ENCODE data around the gene ADGRD1. TPM values are rescaled to one million over a fixed set of nuclear protein-coding genes. Genes with fewer than 3 reads are reported as not detected.

ADGRD1 gene
- total and polyA plus RNA-seq, 8 donors: 25.6 to 167 (median 33.4) TPM

- H3K4me1 ChIP-seq: peaks cover 0 to 8% of the 10 kb centered on the region in 2 donors
- H3K36me3 ChIP-seq: peaks cover 0 to 5% of the 10 kb centered on the region in 2 donors
- TF ChIP-seq CTCF (IDR thresholded peaks at IDR 0.05): no peak
- intact Hi-C loops (cut with DNase I): no loop called here
- ATAC-seq (no peak), DNase-seq (peak in 1 of 4 donors; percentile 77)
- no peaks in the 10 kb centered on the region for H3K9me3 ChIP-seq
- H3K27ac ChIP-seq: no peak overlapping the region
- H3K27me3 ChIP-seq: no peaks in the 10 kb centered on the region
- H3K4me3 ChIP-seq: no peak overlapping the region
Measured at GRCh38 chr12:131042834-131043245, 89.1 kb downstream of the ADGRD1 start.

DNA sequence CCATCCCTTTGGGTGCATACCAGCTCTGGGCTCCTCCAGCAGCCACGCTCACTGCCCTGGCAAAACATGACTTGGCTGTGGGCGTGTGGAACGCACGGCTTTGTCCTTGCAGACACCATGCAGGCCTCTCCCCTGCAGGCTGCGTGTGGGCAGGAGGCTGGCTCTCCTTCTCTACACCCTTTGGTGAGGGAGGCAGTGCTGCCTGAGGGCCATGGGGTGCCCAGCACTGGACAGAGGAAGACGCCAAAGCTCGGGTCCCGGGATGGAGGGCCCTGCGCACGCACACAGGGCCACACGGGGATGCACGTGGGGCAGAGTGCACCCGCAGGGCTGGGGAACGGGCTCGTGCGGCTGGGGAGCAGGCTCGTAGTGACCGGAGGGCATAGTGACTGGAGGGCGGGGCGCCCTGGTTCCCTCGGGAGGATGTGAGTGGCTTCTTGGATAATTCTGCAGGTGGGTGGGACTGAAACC, 89.7 kb downstream of the ADGRD1 start:
- Histone ChIP-seq H3K27ac (no peak overlapping the region), H3K36me3 (peaks cover 0 to 5% of the 10 kb centered on the region in 2 donors), H3K27me3 (no peaks in the 10 kb centered on the region), H3K9me3 (no peaks in the 10 kb centered on the region), H3K4me1 (peaks cover 0 to 8% of the 10 kb centered on the region in 2 donors), H3K4me3 (no peak overlapping the region)
- TF ChIP-seq CTCF (IDR thresholded peaks at IDR 0.05): no peak
- intact Hi-C loops (cut with DNase I): no loop called here
- DNase-seq: peak in 1 of 4 donors; percentile 66
- no peak for ATAC-seq

DNA sequence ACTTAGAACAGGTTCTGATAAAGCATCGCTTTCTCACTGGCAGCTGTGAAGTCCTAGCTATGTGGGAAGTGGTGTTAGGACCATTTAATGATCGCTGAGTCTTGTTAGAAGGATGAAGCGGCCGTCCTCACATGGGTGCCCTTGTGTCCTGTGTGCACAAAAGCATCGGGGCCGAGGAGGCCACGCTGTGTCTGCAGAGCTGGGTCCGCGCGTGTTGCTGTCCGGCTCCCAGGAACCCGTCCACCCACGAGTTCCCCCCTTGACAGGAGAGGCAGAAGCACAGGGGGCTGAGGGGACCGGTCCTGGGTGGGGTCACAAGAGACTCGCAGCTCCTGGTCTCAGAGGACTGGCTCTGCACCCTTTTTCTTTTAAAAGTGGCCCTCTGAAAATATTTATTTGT, 90.4 kb downstream of the ADGRD1 start:
- intact Hi-C loops (cut with DNase I): no loop called here
- peaks cover 0 to 8% of the 10 kb centered on the region in 2 donors for H3K4me1 ChIP-seq
- no peak overlapping the region for H3K4me3 ChIP-seq
- peak in 1 of 4 donors; percentile 60 for DNase-seq
- H3K9me3 ChIP-seq: no peaks in the 10 kb centered on the region
- no peak overlapping the region for H3K27ac ChIP-seq
- no peak for ATAC-seq
- TF ChIP-seq CTCF (IDR thresholded peaks at IDR 0.05): no peak
- peaks cover 0 to 5% of the 10 kb centered on the region in 2 donors for H3K36me3 ChIP-seq
- H3K27me3 ChIP-seq: no peaks in the 10 kb centered on the region

DNA sequence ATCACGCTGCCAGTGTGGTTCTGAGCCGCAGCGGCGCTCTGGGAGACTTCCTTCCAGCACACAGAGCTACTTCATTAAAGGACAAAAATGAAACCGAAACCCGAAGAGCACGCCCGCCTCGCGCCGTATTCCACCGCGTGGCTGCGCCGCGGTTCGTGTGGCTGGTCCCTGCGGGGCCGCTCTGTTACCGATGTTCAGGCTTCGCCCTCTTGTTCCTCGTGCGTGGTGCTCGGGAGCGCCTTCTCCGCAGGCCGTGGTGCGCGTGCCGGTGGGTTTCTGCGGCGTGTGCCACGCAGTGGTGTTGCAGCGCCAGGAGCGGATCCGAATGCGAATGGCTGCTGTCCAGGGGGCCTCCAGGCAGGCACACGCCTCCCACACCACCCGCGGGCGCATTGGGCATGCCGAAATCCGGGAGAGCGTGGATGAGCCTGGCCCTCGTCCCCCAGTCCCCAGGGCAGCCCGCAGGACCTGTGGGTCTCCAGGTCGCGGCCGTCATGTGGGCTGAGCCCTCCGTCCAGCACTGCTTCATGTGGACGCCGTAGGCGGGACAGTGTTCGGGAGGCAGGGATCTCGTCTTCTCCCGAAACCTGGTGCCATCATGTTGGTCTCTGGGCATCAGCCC, 91.2 kb downstream of the ADGRD1 start:
- no peak for TF ChIP-seq CTCF (IDR thresholded peaks at IDR 0.05)
- DNase-seq (peak in 2 of 4 donors; percentile 32 to 78), ATAC-seq (no peak)

GRCh38 chr12:131045705-131046460, 92.2 kb downstream of the ADGRD1 start:
- intact Hi-C loops (cut with DNase I): no loop called here
- peak in 2 of 4 donors; percentile 16 to 58 for DNase-seq
- no peak for ATAC-seq
- no peak overlapping the region for H3K27ac ChIP-seq
- no peaks in the 10 kb centered on the region for H3K9me3 ChIP-seq
- no peak for TF ChIP-seq CTCF (IDR thresholded peaks at IDR 0.05)
- H3K36me3 ChIP-seq: peaks cover 0 to 5% of the 10 kb centered on the region in 2 donors
- H3K4me1 ChIP-seq: peaks cover 0 to 8% of the 10 kb centered on the region in 2 donors
- no peaks in the 10 kb centered on the region for H3K27me3 ChIP-seq
- H3K4me3 ChIP-seq: no peak overlapping the region

More for the DNA sequence above, 91.2 kb downstream of the ADGRD1 start:
- Histone ChIP-seq H3K4me3 (no peak overlapping the region), H3K9me3 (no peaks in the 10 kb centered on the region), H3K27me3 (no peaks in the 10 kb centered on the region), H3K4me1 (peaks cover 0 to 8% of the 10 kb centered on the region in 2 donors), H3K36me3 (peaks cover 0 to 5% of the 10 kb centered on the region in 2 donors), H3K27ac (no peak overlapping the region)
- intact Hi-C loops (cut with DNase I): no loop called here

All from left lung (tissue), 10 donors.